ENCODE measurements around the gene C8A.
A peak's percentile ranks its signal among the peaks of the same experiment; 100 is the strongest.

Gene C8A

GRCh38 chr1:56929492-56929891, 74.9 kb downstream of the C8A start:
- Histone ChIP-seq H3K9ac (no peak overlapping the region), H3K36me3 (no peaks in the 10 kb centered on the region), H3K4me1 (peaks cover 2% of the 10 kb centered on the region; the same call in 1 of the 2 replicates), H4K20me1 (no peaks in the 10 kb centered on the region), H3K9me3 (no peaks in the 10 kb centered on the region), H3K27ac (no peak overlapping the region), H3K27me3 (no peaks in the 10 kb centered on the region), H3K4me2 (no peak overlapping the region), H3K4me3 (no peak overlapping the region)
- no peak for TF ChIP-seq Cebpa-rat (IDR thresholded peaks at IDR 0.05)

GRCh38 chr1:56931211-56931610, 76.6 kb downstream of the C8A start:
- no peak overlapping the region for H3K4me3 ChIP-seq
- no peaks in the 10 kb centered on the region for H3K9me3 ChIP-seq
- H3K4me1 ChIP-seq, result peaks cover 5% of the 10 kb centered on the region; the same call in 1 of the 2 replicates
- no peak for TF ChIP-seq Cebpa-rat (IDR thresholded peaks at IDR 0.05)
- no peak overlapping the region for H3K9ac ChIP-seq
- H3K27ac ChIP-seq, result no peak overlapping the region
- no peaks in the 10 kb centered on the region for H3K36me3 ChIP-seq
- H4K20me1 ChIP-seq, result no peaks in the 10 kb centered on the region
- H3K27me3 ChIP-seq, result no peaks in the 10 kb centered on the region
- H3K4me2 ChIP-seq, result no peak overlapping the region

- TF ChIP-seq Cebpa-rat (IDR thresholded peaks at IDR 0.05), result no peak
- Histone ChIP-seq H3K4me3 (no peak overlapping the region), H3K4me1 (peaks cover 5% of the 10 kb centered on the region; the same call in 1 of the 2 replicates), H3K27me3 (no peaks in the 10 kb centered on the region), H4K20me1 (no peaks in the 10 kb centered on the region), H3K4me2 (no peak overlapping the region), H3K27ac (no peak overlapping the region), H3K9me3 (no peaks in the 10 kb centered on the region), H3K9ac (no peak overlapping the region), H3K36me3 (no peaks in the 10 kb centered on the region)
Observed at GRCh38 chr1:56931686-56932085, 77.1 kb downstream of the C8A start.

- H3K27me3 ChIP-seq, result no peaks in the 10 kb centered on the region
- H3K9ac ChIP-seq, result no peak overlapping the region
- no peaks in the 10 kb centered on the region for H4K20me1 ChIP-seq
- peaks cover 5% of the 10 kb centered on the region; the same call in 1 of the 2 replicates for H3K4me1 ChIP-seq
- TF ChIP-seq Cebpa-rat (IDR thresholded peaks at IDR 0.05), result no peak
- H3K9me3 ChIP-seq, result no peaks in the 10 kb centered on the region
- H3K27ac ChIP-seq, result no peak overlapping the region
- H3K4me3 ChIP-seq, result no peak overlapping the region
- no peaks in the 10 kb centered on the region for H3K36me3 ChIP-seq
- H3K4me2 ChIP-seq, result no peak overlapping the region
Observed at GRCh38 chr1:56933161-56933560, 78.6 kb downstream of the C8A start.

GRCh38 chr1:56933606-56934005, 79.0 kb downstream of the C8A start:
- no peak overlapping the region for H3K4me2 ChIP-seq
- H3K27ac ChIP-seq, result no peak overlapping the region
- H3K4me1 ChIP-seq, result peaks cover 5% of the 10 kb centered on the region; the same call in 1 of the 2 replicates
- no peak for TF ChIP-seq Cebpa-rat (IDR thresholded peaks at IDR 0.05)
- no peaks in the 10 kb centered on the region for H3K9me3 ChIP-seq
- no peaks in the 10 kb centered on the region for H4K20me1 ChIP-seq
- H3K9ac ChIP-seq, result no peak overlapping the region
- no peak overlapping the region for H3K4me3 ChIP-seq
- no peaks in the 10 kb centered on the region for H3K36me3 ChIP-seq
- no peaks in the 10 kb centered on the region for H3K27me3 ChIP-seq

- Histone ChIP-seq H4K20me1 (no peaks in the 10 kb centered on the region), H3K9ac (no peak overlapping the region), H3K4me3 (no peak overlapping the region), H3K27me3 (no peaks in the 10 kb centered on the region), H3K36me3 (no peaks in the 10 kb centered on the region), H3K4me1 (peaks cover 5% of the 10 kb centered on the region; the same call in 1 of the 2 replicates), H3K4me2 (no peak overlapping the region), H3K27ac (no peak overlapping the region), H3K9me3 (no peaks in the 10 kb centered on the region)
- TF ChIP-seq Cebpa-rat (IDR thresholded peaks at IDR 0.05), result no peak
Observed at GRCh38 chr1:56934430-56935060, 79.9 kb downstream of the C8A start.

- Histone ChIP-seq H3K4me2 (no peak overlapping the region), H3K27ac (no peak overlapping the region), H3K9ac (no peak overlapping the region), H3K36me3 (no peaks in the 10 kb centered on the region), H3K4me3 (no peak overlapping the region), H3K27me3 (no peaks in the 10 kb centered on the region), H3K9me3 (no peaks in the 10 kb centered on the region), H3K4me1 (peaks cover 8% of the 10 kb centered on the region), H4K20me1 (no peaks in the 10 kb centered on the region)
- no peak for TF ChIP-seq Cebpa-rat (IDR thresholded peaks at IDR 0.05)
Observed at GRCh38 chr1:56938646-56939045, 84.0 kb downstream of the C8A start.

- H3K9me3 ChIP-seq, result no peaks in the 10 kb centered on the region
- no peak overlapping the region for H3K4me3 ChIP-seq
- H3K27me3 ChIP-seq, result no peaks in the 10 kb centered on the region
- H3K27ac ChIP-seq, result no peak overlapping the region
- H3K4me1 ChIP-seq, result peaks cover 14% of the 10 kb centered on the region
- no peaks in the 10 kb centered on the region for H3K36me3 ChIP-seq
- H3K4me2 ChIP-seq, result no peak overlapping the region
- H4K20me1 ChIP-seq, result no peaks in the 10 kb centered on the region
- TF ChIP-seq Cebpa-rat (IDR thresholded peaks at IDR 0.05), result no peak
- H3K9ac ChIP-seq, result no peak overlapping the region
Observed at GRCh38 chr1:56939209-56939608, 84.6 kb downstream of the C8A start.

- Histone ChIP-seq H3K27ac (no peak overlapping the region), H3K4me3 (no peak overlapping the region), H3K4me2 (no peak overlapping the region), H3K36me3 (no peaks in the 10 kb centered on the region), H3K9ac (no peak overlapping the region), H3K4me1 (peaks cover 16% of the 10 kb centered on the region), H3K9me3 (no peaks in the 10 kb centered on the region), H3K27me3 (no peaks in the 10 kb centered on the region), H4K20me1 (no peaks in the 10 kb centered on the region)
- no peak for TF ChIP-seq Cebpa-rat (IDR thresholded peaks at IDR 0.05)
Observed at GRCh38 chr1:56940039-56940438, 85.4 kb downstream of the C8A start.

- Histone ChIP-seq H3K4me1 (peaks cover 41% of the 10 kb centered on the region), H3K9ac (no peak overlapping the region), H3K4me2 (0 out of 2 replicates have a peak overlapping the region, but pooled peaks have one; percentile 4), H3K9me3 (no peaks in the 10 kb centered on the region), H3K36me3 (no peaks in the 10 kb centered on the region), H3K4me3 (no peak overlapping the region), H3K27ac (no peak overlapping the region), H4K20me1 (no peaks in the 10 kb centered on the region), H3K27me3 (no peaks in the 10 kb centered on the region)
- no peak for TF ChIP-seq Cebpa-rat (IDR thresholded peaks at IDR 0.05)
Observed at GRCh38 chr1:56948403-56949023, 93.9 kb downstream of the C8A start.
